IPS DF 4.7 (cell line): ENCODE results near the gene MIDN.

Source experiments
- DNase-seq: peaks from one replicate; pipeline ENCODE4 v3.0.0-alpha.2; 2013; ENCODE audit warnings: low spot score; ENCODE audit errors: extremely low read depth

The MIDN gene

GRCh38 chr19:1220976-1221903 lies 27.1 kb upstream of the MIDN start:
- DNase-seq = no peak

GRCh38 chr19:1221904-1222255 lies 26.5 kb upstream of the MIDN start:
- no peak for DNase-seq

GRCh38 chr19:1222394-1222793 lies 26.0 kb upstream of the MIDN start:
- no peak for DNase-seq

GRCh38 chr19:1223018-1223855 lies 25.1 kb upstream of the MIDN start:
- DNase-seq = no peak

GRCh38 chr19:1224047-1224825 lies 24.1 kb upstream of the MIDN start:
- DNase-seq = no peak

GRCh38 chr19:1224847-1225246 lies 23.5 kb upstream of the MIDN start:
- no peak for DNase-seq

- no peak for DNase-seq
Observed at GRCh38 chr19:1225440-1226226, 22.8 kb upstream of the MIDN start.

GRCh38 chr19:1226227-1226518 lies 22.2 kb upstream of the MIDN start:
- DNase-seq = no peak

- no peak for DNase-seq
Observed at GRCh38 chr19:1226522-1227303, 21.7 kb upstream of the MIDN start.

- no peak for DNase-seq
Observed at GRCh38 chr19:1227304-1228054, 20.9 kb upstream of the MIDN start.

GRCh38 chr19:1228161-1228957 lies 20.0 kb upstream of the MIDN start:
- no peak for DNase-seq

- no peak for DNase-seq
Observed at GRCh38 chr19:1229056-1229923, 19.1 kb upstream of the MIDN start.

GRCh38 chr19:1229924-1230782 lies 18.2 kb upstream of the MIDN start:
- no peak for DNase-seq

- no peak for DNase-seq
Observed at GRCh38 chr19:1230783-1231489, 17.4 kb upstream of the MIDN start.

- DNase-seq = no peak
Observed at GRCh38 chr19:1231729-1232637, 16.4 kb upstream of the MIDN start.
